PC-9 (cell line): ENCODE data around the gene TUFT1. TPM values are rescaled to one million over a fixed set of nuclear protein-coding genes. Genes with fewer than 3 reads are reported as not detected.

Experiments used
- BruUV-seq: library from RNA; stranded (reverse); fragments of 400-500 nt; replicated peaks from 2 replicates; lab custom pipeline; 2021; lab: Mats Ljungman, UMichigan
- CTCF ChIA-PET: fragments of 300-600 bp; sonication (Branson Sonifier 250); formaldehyde crosslinking; loops from one replicate; lab custom pipeline; 2022; ENCODE audit warnings: antibody characterized with exemption; lab: Charles Lee
- POLR2A ChIA-PET: fragments of 300-600 bp; sonication (Branson Sonifier 250); formaldehyde crosslinking; loops from one replicate; lab custom pipeline; 2022; ENCODE audit warnings: antibody characterized with exemption; ENCODE audit not compliant: unreplicated experiment; lab: Charles Lee
- DNase-seq, 2 experiments: peaks; one replicate each; pipeline versions ENCODE4 v3.0.0 to v3.0.0-alpha.2; 2015 to 2022; ENCODE audit warnings: mixed read lengths in 1 of 2
- H2AFZ ChIP-seq: fragments of 200-600 bp; sonication (generic); 2 replicates; pipeline ENCODE4 v1.8.1; 2017; ENCODE audit warnings: antibody characterized with exemption
- H3F3A ChIP-seq: fragments of 200-600 bp; sonication (generic); 2 replicates; pipeline ENCODE4 v1.8.1; 2017; ENCODE audit warnings: antibody characterized with exemption, mild to moderate bottlenecking, low read depth; ENCODE audit not compliant: insufficient read depth
- H3K27ac ChIP-seq: fragments of 200-600 bp; sonication (generic); 2 replicates; pipeline ENCODE4 v1.6.1; 2016; ENCODE audit warnings: mixed run types
- H3K27me3 ChIP-seq: fragments of 200-600 bp; sonication (generic); 2 replicates; pipeline ENCODE4 v1.6.1; 2016; ENCODE audit warnings: low read depth, mixed run types; ENCODE audit not compliant: insufficient read depth
- H3K36me3 ChIP-seq: fragments of 200-600 bp; sonication (generic); 2 replicates; pipeline ENCODE4 v1.6.1; 2016; ENCODE audit warnings: low read depth, mixed run types
- H3K4me1 ChIP-seq: fragments of 200-600 bp; sonication (generic); replicated peaks from 2 replicates; pipeline ENCODE4 v1.6.1; 2016; ENCODE audit warnings: mixed run types; ENCODE audit not compliant: insufficient read depth
- H3K4me2 ChIP-seq: fragments of 200-600 bp; sonication (generic); 2 replicates; pipeline ENCODE4 v1.6.1; 2017; ENCODE audit warnings: mixed run types
- H3K4me3 ChIP-seq: fragments of 200-600 bp; sonication (generic); 2 replicates; pipeline ENCODE4 v1.6.1; 2016; ENCODE audit warnings: mixed run types
- H3K79me2 ChIP-seq: fragments of 200-600 bp; sonication (generic); 2 replicates; pipeline ENCODE4 v1.6.1; 2017; ENCODE audit warnings: low read depth, mixed run types
- H3K9me2 ChIP-seq: fragments of 200-600 bp; sonication (generic); 2 replicates; pipeline ENCODE4 v1.8.1; 2017; ENCODE audit warnings: mild to moderate bottlenecking; ENCODE audit not compliant: insufficient read depth
- H3K9me3 ChIP-seq: fragments of 200-600 bp; sonication (generic); 2 replicates; pipeline ENCODE4 v1.8.1; 2016; ENCODE audit warnings: low read depth; ENCODE audit not compliant: insufficient read depth
- H4K20me1 ChIP-seq: fragments of 200-600 bp; sonication (generic); 2 replicates; pipeline ENCODE4 v1.8.1; 2017; ENCODE audit not compliant: insufficient read depth
- EZH2 ChIP-seq: fragments of 200-600 bp; sonication (generic); IDR thresholded peaks from 2 replicates; pipeline ENCODE4 v1.8.0; 2017; ENCODE audit warnings: antibody characterized with exemption, low read depth
- intact Hi-C: fragments of 100-400 bp; cut with micrococcal nuclease; formaldehyde crosslinking; loops from one replicate; pipeline ENCODE4 v1.10.0; 2022; ENCODE audit not compliant: unreplicated experiment
- total RNA-seq: library from RNA; stranded (reverse); gene quantifications from 2 replicates; pipeline ENCODE4 v1.2.3, GENCODE V29; 2021
- TF ChIP-seq, protein P1 (sequence below): fragments of 200-600 bp; sonication (generic); conservative IDR thresholded peaks from 2 replicates; pipeline ENCODE4 v1.6.1; 2017; ENCODE audit warnings: mixed run types, antibody characterized with exemption, mild to moderate bottlenecking, moderate library complexity

Gene TUFT1
- total RNA-seq, 1 experiment from 2014 or later, result 35.3 TPM

DNA sequence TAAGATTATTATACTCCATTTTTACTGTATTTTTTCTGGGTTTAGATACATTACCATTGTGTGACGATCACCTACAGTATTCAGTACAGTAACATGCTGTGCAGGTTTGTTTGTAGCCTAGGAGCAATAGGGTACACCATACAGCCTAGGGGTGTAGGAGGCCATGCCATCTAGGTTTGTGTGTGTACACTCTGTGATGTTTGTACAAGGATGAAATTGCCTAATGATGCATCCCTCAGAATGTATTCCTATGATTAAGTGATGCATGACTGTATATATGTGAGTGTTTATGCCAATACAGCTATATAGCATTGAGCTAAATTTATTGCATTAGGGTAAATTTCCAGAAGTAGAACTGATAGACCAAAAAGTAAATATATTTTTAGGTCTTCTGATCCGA is 23.3 kb downstream of the TUFT1 start:
- CTCF ChIA-PET, result no interaction called here

DNA sequence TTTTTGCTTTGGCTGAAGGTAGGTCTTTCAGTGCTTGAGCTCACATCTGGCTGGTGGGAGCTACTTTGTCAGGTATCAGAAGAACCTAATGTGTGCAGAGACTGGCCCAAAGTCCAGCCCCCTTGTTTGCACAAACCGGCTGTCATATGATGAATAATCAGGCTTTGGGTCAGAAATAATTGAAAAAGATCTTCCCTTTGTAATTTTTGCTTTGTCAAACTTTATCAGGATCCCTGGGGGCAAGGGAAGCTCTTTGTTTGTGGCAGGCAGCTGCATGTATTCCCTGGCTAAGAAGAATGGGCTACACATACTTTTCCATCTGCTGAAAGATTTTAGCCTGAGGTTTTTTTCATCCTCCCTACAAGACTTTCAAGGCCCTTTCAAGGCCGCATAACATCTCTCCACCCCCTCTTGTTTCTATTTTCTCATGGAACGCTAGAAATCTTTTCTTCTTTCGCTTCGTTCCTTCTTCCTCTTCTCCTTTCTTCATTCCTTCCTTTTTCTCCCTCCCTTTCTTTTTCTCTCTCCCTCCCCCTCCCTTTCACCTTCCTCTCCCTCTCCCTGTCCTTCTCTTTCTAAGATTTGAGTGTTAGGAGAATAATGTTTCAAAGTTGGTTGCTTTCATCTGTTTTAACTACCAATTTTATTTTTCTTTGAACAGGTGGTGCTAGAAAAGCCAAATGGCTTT is 25.5 kb downstream of the TUFT1 start:
- Histone ChIP-seq H3K27me3 (no peaks in the 10 kb centered on the region), H3K9me2 (no peaks in the 10 kb centered on the region), H3K27ac (no peak overlapping the region), H2AFZ (no peak overlapping the region), H3K4me1 (peaks cover 52% of the 10 kb centered on the region), H4K20me1 (peaks cover 8% of the 10 kb centered on the region), H3F3A (peaks cover 69% of the 10 kb centered on the region), H3K36me3 (peaks cover 48% of the 10 kb centered on the region), H3K4me3 (no peak overlapping the region), H3K9me3 (no peaks in the 10 kb centered on the region), H3K4me2 (no peak overlapping the region), H3K79me2 (peaks cover 17% of the 10 kb centered on the region; the same call in 1 of the 2 replicates)
- intact Hi-C loops, result no loop called here
- DNase-seq, result no peak
- CTCF ChIA-PET, result no interaction called here
- POLR2A ChIA-PET, result no interaction called here
- TF ChIP-seq EZH2, result no peak
- TF ChIP-seq, protein P1, sequence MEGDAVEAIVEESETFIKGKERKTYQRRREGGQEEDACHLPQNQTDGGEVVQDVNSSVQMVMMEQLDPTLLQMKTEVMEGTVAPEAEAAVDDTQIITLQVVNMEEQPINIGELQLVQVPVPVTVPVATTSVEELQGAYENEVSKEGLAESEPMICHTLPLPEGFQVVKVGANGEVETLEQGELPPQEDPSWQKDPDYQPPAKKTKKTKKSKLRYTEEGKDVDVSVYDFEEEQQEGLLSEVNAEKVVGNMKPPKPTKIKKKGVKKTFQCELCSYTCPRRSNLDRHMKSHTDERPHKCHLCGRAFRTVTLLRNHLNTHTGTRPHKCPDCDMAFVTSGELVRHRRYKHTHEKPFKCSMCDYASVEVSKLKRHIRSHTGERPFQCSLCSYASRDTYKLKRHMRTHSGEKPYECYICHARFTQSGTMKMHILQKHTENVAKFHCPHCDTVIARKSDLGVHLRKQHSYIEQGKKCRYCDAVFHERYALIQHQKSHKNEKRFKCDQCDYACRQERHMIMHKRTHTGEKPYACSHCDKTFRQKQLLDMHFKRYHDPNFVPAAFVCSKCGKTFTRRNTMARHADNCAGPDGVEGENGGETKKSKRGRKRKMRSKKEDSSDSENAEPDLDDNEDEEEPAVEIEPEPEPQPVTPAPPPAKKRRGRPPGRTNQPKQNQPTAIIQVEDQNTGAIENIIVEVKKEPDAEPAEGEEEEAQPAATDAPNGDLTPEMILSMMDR, result no peak
- BruUV-seq, result no TSS peak

More for the DNA sequence above, 23.3 kb downstream of the TUFT1 start:
- TF ChIP-seq, protein P1, result no peak
- TF ChIP-seq EZH2, result no peak
- Histone ChIP-seq H2AFZ (no peak overlapping the region), H3K27ac (no peak overlapping the region), H3K79me2 (peaks cover 33% of the 10 kb centered on the region), H3K36me3 (peaks cover 49% of the 10 kb centered on the region), H3K9me3 (no peaks in the 10 kb centered on the region), H3K4me2 (no peak overlapping the region), H4K20me1 (peaks cover 8% of the 10 kb centered on the region), H3K4me3 (no peak overlapping the region), H3K27me3 (no peaks in the 10 kb centered on the region), H3F3A (peaks cover 51% of the 10 kb centered on the region), H3K9me2 (no peaks in the 10 kb centered on the region), H3K4me1 (peaks cover 30% of the 10 kb centered on the region)
- BruUV-seq, result no TSS peak
- DNase-seq, result peak in 1 of 2 experiments; percentile 86
- POLR2A ChIA-PET, result interaction anchor here (0.5 kb wide), 1 partner anchor 226 kb away, joined by 3 read pairs; no protein-coding TSS in a partner anchor
- intact Hi-C loops, result no loop called here

DNA sequence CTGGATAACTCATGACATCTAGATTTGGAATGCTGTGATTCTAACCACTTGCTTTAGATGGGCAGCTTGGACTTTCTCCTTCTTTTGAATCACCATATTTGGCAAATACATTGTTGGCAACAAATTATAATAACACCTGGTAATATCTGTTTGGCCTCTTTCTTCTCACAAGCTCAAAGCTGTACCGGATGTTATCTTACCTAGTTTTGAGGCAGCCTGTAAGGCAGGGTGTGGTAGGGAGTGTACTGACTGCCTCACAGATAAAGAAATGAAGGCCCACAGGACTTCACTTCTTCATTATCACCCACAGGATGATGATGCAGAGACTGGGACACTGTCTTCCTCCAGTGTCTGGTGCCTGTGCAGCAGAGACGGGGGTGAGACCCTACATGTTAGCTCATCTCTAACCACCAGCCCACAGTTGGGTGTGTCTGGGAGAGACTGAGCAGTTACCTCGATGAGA is 28.5 kb downstream of the TUFT1 start:
- no TSS peak for BruUV-seq
- H2AFZ ChIP-seq, result no peak overlapping the region
- peaks cover 51% of the 10 kb centered on the region for H3K36me3 ChIP-seq
- H3K4me1 ChIP-seq, result peaks cover 53% of the 10 kb centered on the region
- no peak overlapping the region for H3K4me3 ChIP-seq
- H3K9me3 ChIP-seq, result no peaks in the 10 kb centered on the region
- intact Hi-C loops, result no loop called here
- no peaks in the 10 kb centered on the region for H3K27me3 ChIP-seq
- peaks cover 74% of the 10 kb centered on the region for H3F3A ChIP-seq
- peaks cover 3% of the 10 kb centered on the region; the same call in 1 of the 2 replicates for H4K20me1 ChIP-seq
- TF ChIP-seq EZH2, result no peak
- TF ChIP-seq, protein P1, result no peak
- CTCF ChIA-PET, result interaction anchor here (0.5 to 1.0 kb wide), 2 partner anchors 21 to 123 kb away, joined by 3 to 4 read pairs; no protein-coding TSS in a partner anchor
- peak in 1 of 2 experiments; percentile 83 for DNase-seq
- H3K27ac ChIP-seq, result peak overlapping the region; percentile 77
- no peaks in the 10 kb centered on the region for H3K9me2 ChIP-seq
- H3K4me2 ChIP-seq, result peak overlapping the region; percentile 40
- peaks cover 21% of the 10 kb centered on the region for H3K79me2 ChIP-seq
- POLR2A ChIA-PET, result no interaction called here
